CD4-positive, alpha-beta T cell treated with Interleukin-12 subunit alpha and Interleukin-12 subunit beta, for 1 hour (primary cell): Measurements from ENCODE around the gene PCDHB14.
A peak's percentile ranks its signal among the peaks of the same experiment; 100 is the strongest.
"Not testable (repeated sequence)": the region's sequence is repeated elsewhere in the genome, so short reads cannot be mapped to it uniquely, and the experiment has no call there.

Source experiments
- DNase-seq: peaks from one replicate; pipeline ENCODE4 v3.0.0-alpha.2; 2020

PCDHB14 gene

DNA sequence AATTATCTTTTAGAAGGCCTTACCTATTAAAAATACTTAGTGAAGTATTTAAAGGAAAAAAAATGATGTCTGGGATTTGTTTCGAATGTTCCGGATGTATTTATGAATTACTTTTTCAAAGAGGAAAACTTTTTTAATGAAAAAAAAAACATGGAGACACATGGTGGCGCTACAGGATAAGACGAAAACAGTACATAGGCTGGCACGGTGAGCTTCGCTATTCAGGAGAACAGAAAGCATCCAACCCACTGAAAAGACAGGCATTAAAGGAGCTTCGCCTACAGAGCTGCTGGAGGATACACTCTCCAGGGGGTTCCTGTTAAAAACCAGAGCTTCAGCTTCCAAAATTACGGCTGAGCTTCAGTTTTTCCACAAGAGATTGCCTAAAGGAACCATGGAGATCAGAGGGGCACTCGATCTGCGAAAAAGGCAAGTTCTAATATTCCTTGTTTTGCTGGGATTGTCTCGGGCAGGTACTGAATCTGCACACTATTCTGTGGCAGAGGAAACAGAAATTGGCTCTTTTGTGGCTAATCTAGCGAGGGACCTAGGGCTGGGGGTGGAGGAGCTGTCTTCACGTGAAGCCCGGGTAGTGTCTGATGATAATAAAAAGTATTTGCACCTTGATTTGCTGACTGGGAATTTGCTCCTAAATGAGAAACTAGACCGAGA, at the start of gene PCDHB14:
TSS of gene PCDHB14 (plus strand) at position 232 of the 672 bp plus-strand sequence. CDS start at position 395, 163 bp downstream.
- DNase-seq: peak; percentile 2

DNA sequence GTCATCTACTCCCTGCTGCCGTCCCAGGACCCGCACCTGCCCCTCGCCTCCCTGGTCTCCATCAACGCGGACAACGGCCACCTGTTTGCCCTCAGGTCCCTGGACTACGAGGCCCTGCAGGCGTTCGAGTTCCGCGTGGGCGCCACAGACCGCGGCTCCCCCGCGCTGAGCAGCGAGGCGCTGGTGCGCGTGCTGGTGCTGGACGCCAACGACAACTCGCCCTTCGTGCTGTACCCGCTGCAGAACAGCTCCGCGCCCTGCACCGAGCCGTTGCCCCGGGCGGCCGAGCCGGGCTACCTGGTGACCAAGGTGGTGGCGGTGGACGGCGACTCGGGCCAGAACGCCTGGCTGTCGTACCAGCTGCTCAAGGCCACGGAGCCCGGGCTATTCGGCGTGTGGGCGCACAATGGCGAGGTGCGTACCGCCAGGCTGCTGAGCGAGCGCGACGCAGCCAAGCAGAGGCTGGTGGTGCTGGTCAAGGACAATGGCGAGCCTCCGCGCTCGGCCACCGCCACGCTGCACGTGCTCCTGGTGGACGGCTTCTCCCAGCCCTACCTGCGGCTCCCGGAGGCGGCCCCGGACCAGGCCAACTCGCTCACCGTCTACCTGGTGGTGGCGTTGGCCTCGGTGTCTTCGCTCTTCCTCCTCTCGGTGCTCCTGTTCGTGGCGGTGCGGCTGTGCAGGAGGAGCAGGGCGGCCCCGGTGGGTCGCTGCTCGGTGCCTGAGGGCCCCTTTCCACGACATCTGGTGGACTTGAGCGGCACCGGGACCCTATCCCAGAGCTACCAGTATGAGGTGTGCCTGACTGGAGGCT, 48.6 kb upstream of the PCDHB14 start:
- DNase-seq: not testable (repeated sequence)

DNA sequence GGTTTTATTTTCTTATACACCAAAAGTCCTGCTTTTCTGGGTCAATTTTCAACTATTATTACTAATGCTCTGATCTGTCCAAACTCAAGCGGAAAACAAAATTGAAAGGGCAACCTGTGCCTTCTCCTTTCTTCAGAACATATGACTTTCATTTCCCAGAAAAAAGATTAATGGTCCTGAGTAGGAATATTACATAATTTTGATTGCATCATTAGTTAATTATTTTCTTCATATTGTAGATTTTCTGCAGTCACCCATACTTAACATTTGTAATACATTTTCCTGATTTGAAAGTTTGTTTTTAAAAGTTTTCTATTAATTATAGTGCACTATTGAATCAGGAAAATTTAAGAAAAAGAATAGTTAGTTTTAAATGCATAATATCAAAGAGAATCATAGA, 47.2 kb upstream of the PCDHB14 start:
- DNase-seq: no peak

DNA sequence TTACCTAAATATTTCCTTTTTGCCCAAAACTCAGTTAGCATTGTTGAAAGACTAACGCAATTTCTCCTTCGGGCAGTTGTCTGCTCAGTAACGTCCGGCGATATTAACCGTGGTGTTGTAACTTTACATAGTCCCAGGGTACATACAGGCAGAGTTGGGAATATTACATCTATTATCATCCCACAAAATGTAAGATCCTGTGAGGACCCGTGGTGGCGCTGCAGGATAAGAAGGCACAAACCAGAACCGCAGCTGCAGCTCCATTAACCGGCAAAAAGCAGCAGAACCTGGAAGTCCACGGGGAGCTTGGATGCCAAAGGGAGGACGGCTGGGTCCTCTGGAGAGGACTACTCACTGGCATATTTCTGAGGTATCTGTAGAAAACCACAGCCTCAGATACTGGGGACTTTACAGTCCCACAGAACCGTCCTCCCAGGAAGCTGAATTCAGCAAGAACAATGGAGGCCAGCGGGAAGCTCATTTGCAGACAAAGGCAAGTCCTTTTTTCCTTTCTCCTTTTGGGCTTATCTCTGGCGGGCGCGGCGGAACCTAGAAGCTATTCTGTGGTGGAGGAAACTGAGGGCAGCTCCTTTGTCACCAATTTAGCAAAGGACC, 45.5 kb upstream of the PCDHB14 start, which contains the start of gene PCDHB8:
TSS of gene PCDHB8 (plus strand) at position 214 of the 615 bp plus-strand sequence. CDS start at position 459, 245 bp downstream.
- DNase-seq: not testable (repeated sequence)

DNA sequence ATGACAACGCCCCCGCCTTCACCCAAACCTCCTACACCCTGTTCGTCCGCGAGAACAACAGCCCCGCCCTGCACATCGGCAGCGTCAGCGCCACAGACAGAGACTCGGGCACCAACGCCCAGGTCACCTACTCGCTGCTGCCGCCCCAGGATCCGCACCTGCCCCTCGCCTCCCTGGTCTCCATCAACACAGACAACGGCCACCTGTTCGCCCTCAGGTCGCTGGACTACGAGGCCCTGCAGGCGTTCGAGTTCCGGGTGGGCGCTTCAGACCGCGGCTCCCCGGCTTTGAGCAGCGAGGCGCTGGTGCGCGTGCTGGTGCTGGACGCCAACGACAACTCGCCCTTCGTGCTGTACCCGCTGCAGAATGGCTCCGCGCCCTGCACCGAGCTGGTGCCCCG, 43.8 kb upstream of the PCDHB14 start:
- DNase-seq: not testable (repeated sequence)

DNA sequence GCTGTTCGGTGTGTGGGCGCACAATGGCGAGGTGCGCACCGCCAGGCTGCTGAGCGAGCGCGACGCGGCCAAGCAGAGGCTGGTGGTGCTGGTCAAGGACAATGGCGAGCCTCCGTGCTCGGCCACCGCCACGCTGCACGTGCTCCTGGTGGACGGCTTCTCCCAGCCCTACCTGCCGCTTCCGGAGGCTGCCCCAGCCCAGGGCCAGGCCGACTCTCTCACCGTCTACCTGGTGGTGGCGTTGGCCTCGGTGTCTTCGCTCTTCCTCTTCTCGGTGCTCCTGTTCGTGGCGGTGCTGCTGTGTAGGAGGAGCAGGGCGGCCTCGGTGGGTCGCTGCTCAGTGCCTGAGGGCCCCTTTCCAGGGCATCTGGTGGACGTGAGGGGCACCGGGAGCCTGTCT, 43.3 kb upstream of the PCDHB14 start:
- DNase-seq: not testable (repeated sequence)

DNA sequence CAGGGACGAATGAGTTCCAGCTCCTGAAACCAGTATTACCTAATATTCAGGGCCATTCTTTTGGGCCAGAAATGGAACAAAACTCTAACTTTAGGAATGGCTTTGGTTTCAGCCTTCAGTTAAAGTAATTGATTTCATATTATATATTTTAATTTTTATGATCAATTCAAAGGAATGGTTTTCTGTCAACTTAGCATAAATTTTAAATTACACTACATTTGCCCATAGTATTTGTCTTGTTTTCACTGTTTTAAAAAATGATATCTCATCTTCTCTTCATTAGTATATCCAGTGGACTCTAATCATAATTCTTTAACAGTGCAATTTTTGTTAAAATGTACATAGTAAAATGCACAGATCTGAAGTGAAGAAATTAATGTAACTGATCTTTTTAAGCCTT, 42.8 kb upstream of the PCDHB14 start:
- DNase-seq: no peak

DNA sequence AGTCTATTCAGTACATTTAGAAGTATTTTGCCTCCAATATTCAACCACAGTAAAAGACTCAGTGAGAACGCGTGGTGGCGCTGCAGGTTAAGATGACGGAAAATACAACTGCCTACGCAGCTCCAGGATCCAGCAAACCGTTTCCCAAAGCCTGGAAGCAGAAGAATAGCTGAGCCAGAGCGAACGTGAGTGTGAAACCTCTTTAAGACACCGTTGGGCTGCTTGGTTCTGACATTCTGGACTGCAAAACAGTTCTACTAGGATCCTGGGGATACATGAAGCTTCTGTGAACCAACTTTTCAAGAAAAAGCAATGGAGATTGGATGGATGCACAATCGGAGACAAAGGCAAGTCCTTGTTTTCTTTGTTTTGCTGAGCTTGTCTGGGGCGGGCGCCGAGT, 40.9 kb upstream of the PCDHB14 start, which contains the start of gene PCDHB16:
TSS of gene PCDHB16 (plus strand) at position 140 of the 400 bp plus-strand sequence. CDS start at position 313, 173 bp downstream.
- no peak for DNase-seq

DNA sequence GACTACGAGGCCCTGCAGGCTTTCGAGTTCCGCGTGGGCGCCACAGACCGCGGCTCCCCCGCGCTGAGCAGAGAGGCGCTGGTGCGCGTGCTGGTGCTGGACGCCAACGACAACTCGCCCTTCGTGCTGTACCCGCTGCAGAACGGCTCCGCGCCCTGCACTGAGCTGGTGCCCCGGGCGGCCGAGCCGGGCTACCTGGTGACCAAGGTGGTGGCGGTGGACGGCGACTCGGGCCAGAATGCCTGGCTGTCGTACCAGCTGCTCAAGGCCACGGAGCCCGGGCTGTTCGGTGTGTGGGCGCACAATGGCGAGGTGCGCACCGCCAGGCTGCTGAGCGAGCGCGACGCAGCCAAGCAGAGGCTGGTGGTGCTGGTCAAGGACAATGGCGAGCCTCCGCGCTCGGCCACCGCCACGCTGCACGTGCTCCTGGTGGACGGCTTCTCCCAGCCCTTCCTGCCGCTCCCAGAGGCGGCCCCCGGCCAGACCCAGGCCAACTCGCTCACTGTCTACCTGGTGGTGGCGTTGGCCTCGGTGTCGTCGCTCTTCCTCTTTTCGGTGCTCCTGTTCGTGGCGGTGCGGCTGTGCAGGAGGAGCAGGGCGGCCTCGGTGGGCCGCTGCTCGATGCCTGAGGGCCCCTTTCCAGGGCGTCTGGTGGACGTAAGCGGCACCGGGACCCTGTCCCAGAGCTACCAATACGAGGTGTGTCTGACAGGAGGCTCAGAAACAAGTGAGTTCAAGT, 38.9 kb upstream of the PCDHB14 start:
- not testable (repeated sequence) for DNase-seq

DNA sequence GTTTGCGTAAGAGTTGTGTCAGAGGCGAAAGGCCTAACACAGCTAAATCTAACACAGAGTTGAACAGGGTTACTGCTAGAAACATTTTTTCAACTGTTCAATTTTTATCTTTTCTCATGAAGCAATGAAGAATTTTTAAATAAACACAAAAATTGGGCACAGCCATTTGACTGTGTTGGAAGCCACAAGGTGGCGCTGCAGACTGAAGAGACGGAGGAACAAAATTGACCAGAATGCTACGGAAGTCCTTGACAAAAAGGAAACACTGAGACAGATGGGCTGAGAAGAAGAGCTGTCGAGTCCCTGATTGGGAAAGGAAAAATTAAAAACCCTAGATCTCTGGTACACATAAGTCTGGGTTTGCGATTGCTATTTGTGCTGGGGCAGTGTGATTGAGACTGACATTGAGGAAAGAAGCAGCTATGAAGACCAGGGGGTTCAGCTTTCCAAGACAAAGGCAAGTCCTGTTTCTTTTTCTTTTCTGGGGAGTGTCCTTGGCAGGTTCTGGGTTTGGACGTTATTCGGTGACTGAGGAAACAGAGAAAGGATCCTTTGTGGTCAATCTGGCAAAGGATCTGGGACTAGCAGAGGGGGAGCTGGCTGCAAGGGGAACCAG, 36.1 kb upstream of the PCDHB14 start, which contains the start of gene PCDHB9:
TSS of gene PCDHB9 (plus strand) at position 265 of the 616 bp plus-strand sequence. CDS start at position 423, 158 bp downstream.
- peak; percentile 33 for DNase-seq

DNA sequence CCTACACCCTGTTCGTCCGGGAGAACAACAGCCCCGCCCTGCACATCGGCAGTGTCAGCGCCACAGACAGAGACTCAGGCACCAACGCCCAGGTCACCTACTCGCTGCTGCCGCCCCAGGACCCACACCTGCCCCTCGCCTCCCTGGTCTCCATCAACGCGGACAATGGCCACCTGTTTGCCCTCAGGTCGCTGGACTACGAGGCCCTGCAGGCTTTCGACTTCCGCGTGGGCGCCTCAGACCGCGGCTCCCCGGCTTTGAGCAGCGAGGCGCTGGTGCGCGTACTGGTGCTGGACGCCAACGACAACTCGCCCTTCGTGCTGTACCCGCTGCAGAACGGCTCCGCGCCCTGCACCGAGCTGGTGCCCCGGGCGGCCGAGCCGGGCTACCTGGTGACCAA, 34.5 kb upstream of the PCDHB14 start:
- DNase-seq: not testable (repeated sequence)

DNA sequence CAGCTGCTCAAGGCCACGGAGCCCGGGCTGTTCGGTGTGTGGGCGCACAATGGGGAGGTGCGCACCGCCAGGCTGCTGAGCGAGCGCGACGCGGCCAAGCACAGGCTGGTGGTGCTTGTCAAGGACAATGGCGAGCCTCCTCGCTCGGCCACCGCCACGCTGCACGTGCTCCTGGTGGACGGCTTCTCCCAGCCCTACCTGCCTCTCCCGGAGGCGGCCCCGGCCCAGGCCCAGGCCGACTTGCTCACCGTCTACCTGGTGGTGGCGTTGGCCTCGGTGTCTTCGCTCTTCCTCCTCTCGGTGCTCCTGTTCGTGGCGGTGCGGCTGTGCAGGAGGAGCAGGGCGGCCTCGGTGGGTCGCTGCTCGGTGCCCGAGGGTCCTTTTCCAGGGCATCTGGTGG, 34.0 kb upstream of the PCDHB14 start:
- DNase-seq: not testable (repeated sequence)

DNA sequence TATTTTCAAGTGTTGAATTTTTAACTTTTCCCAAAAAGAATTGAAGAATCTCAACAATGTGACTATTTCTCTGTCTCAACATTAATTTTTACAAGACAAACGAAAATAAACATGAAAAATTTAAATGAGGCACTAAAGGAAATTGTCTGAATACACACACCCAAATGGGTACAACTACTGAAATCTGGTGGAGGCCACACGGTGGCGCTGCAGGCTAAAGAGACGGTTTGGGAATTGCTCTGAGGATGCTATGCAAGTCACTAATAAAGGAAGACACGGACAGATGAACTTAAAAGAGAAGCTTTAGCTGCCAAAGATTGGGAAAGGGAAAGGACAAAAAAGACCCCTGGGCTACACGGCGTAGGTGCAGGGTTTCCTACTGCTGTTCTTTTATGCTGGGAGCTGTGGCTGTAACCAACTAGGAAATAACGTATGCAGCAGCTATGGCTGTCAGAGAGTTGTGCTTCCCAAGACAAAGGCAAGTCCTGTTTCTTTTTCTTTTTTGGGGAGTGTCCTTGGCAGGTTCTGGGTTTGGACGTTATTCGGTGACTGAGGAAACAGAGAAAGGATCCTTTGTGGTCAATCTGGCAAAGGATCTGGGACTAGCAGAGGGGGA, 30.9 kb upstream of the PCDHB14 start, which contains the start of gene PCDHB10:
TSS of gene PCDHB10 (plus strand) at position 244 of the 616 bp plus-strand sequence. CDS start at position 444, 200 bp downstream.
- peak; percentile 18 for DNase-seq

DNA sequence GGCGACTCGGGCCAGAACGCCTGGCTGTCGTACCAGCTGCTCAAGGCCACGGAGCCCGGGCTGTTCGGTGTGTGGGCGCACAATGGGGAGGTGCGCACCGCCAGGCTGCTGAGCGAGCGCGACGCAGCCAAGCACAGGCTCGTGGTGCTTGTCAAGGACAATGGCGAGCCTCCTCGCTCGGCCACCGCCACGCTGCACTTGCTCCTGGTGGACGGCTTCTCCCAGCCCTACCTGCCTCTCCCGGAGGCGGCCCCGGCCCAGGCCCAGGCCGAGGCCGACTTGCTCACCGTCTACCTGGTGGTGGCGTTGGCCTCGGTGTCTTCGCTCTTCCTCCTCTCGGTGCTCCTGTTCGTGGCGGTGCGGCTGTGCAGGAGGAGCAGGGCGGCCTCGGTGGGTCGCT, 28.8 kb upstream of the PCDHB14 start:
- DNase-seq: not testable (repeated sequence)

DNA sequence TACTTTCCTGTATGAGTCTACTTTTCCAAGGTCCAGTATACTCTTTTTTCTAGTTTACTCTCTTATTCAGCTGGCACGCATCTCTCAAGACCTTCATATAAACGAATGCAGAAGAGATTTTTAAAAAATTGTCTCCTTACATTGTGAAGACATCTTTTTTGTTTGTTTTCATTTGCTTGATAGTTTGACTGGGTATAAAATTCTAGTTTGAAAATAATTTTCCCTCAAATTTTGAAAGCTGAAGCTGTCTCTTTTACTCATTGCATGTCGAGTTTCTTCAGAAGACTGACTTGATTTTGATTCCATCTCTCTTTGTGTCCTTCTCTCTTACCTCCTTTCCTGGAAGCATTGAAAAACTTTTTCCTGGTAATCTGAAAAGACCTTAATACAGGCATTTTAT, 26.8 kb upstream of the PCDHB14 start:
- DNase-seq: no peak

DNA sequence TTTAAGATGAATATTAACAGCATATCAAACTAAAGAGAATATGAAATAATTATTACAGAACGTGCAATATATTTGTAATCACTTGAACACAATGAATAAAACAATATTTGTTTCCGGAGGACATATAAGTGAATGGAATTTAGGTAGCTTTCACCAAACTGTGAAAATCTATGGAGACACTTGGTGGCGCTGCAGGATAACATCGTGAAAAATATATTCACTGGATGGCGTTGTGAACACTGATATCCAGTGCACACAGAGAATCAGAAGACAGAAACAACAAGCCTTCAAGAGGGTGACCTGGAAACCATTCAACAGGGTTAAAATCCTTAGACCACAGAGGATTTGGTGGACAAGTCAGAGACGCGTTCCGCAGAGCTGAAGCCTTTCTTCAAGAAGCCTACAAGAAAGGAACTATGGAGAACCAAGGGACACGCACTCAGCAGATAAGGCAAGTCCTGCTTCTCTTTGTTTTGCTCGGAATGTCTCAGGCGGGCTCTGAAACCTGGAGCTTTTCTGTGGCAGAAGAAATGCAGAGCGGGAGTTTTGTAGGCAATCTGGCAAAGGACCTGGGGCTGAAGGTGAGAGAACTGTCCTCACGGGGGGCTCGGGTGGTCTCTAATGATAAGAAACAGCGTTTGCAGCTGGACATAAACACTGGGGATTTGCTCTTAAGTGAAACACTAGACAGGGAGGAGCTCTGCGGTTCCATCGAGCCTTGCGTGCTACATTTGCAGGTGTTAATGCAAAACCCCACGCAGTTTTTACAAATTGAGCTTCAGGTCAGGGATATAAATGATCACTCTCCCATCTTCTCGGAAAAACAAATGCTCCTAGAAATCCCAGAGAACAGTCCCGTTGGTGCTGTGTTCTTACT, 23.5 kb upstream of the PCDHB14 start, which contains the start of gene PCDHB11:
TSS of gene PCDHB11 (plus strand) at position 269 of the 877 bp plus-strand sequence. CDS start at position 417, 148 bp downstream.
- DNase-seq: no peak

DNA sequence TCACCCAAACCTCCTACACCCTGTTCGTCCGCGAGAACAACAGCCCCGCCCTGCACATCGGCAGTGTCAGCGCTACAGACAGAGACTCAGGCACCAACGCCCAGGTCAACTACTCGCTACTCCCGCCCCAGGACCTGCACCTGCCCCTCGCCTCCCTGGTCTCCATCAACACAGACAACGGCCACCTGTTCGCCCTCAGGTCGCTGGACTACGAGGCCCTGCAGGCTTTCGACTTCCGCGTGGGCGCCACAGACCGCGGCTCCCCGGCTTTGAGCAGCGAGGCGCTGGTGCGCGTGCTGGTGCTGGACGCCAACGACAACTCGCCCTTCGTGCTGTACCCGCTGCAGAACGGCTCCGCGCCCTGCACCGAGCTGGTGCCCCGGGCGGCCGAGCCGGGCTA, 22.0 kb upstream of the PCDHB14 start:
- not testable (repeated sequence) for DNase-seq

DNA sequence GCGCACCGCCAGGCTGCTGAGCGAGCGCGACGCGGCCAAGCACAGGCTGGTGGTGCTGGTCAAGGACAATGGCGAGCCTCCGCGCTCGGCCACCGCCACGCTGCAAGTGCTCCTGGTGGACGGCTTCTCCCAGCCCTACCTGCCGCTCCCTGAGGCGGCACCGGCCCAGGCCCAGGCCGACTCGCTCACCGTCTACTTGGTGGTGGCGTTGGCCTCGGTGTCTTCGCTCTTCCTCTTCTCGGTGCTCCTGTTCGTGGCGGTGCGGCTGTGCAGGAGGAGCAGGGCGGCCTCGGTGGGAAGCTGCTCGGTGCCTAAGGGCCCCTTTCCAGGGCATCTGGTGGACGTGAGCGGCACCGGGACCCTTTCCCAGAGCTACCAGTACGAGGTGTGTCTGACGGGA, 21.5 kb upstream of the PCDHB14 start:
- not testable (repeated sequence) for DNase-seq

DNA sequence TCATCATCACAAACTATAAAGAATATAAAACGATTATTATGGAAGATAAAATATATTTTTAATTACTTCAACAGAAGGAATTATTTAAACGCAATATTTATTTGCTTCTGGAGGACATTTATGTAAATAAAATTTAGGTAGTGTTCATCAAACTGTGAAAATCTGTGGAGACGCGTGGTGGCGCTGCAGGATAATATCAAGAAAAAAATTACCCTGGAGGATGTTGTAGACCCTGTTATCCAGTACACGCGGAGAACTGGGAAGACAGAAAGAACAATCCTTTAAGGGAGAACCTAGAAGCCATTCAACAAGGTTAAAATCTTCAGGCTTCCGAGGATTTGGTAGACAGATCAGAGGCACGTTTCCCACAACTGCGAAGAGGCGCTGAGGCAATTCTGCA, 14.7 kb upstream of the PCDHB14 start, which contains the start of gene PCDHB12:
TSS of gene PCDHB12 (plus strand) at position 242 of the 400 bp plus-strand sequence. CDS start 189 bp downstream, outside the sequence.
- no peak for DNase-seq

DNA sequence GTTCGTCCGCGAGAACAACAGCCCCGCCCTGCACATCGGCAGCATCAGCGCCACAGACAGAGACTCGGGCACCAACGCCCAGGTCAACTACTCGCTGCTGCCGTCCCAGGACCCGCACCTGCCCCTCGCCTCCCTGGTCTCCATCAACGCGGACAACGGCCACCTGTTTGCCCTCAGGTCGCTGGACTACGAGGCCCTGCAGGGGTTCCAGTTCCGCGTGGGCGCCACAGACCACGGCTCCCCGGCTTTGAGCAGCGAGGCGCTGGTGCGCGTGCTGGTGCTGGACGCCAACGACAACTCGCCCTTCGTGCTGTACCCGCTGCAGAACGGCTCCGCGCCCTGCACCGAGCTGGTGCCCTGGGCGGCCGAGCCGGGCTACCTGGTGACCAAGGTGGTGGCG, 12.9 kb upstream of the PCDHB14 start:
- DNase-seq: not testable (repeated sequence)
